PFSK-1 (cell line): ENCODE data around the gene NLN.

Experiments
- FOXP2 ChIP-seq: optimal IDR thresholded peaks from 2 replicates; pipeline ENCODE3; 2011; ENCODE audit warnings: borderline replicate concordance, control low read depth, inconsistent platforms; ENCODE audit not compliant: insufficient read depth; ENCODE audit errors: extremely low read length, extremely low read depth
- POLR2AphosphoS5 ChIP-seq: IDR thresholded peaks from 2 replicates; pipeline ENCODE4 v1.6.1; 2012; ENCODE audit warnings: low read depth, mild to moderate bottlenecking, control low read depth, low read length, moderate library complexity
- REST ChIP-seq, 2 experiments: IDR thresholded peaks; 2 replicates each; pipeline versions ENCODE4 v1.6.1 to v1.8.0; 2011 to 2012; ENCODE audit warnings: low read depth in 2 of 2, low read length in 2 of 2, control low read depth in 1 of 2, inconsistent platforms in 1 of 2, mild to moderate bottlenecking in 1 of 2, moderate library complexity in 1 of 2; ENCODE audit not compliant: insufficient read depth in 1 of 2
- SIN3A ChIP-seq: IDR thresholded peaks from 2 replicates; pipeline ENCODE4 v1.6.1; 2012; ENCODE audit warnings: mild to moderate bottlenecking, low read length, moderate library complexity, borderline replicate concordance; ENCODE audit not compliant: insufficient read depth
- TAF1 ChIP-seq: IDR thresholded peaks from 2 replicates; pipeline ENCODE4 v1.6.1; 2012; ENCODE audit warnings: low read length, control low read depth, borderline replicate concordance; ENCODE audit not compliant: insufficient read depth

GRCh38 chr5:65674749-65675148, 47.3 kb upstream of the NLN start:
- TF ChIP-seq TAF1 (no peak), REST (IDR thresholded peaks at IDR 0.05; ENCODE audit: insufficient read depth in 1 of 2, low read depth in 2 of 2, low read length in 2 of 2) (no peak), POLR2AphosphoS5 (no peak), FOXP2 (no peak), SIN3A (no peak)
